ENCODE data around the gene NRIP3. TPM values are rescaled to one million over a fixed set of nuclear protein-coding genes. Genes with fewer than 3 reads are reported as not detected.

Gene NRIP3
- total and polyA plus RNA-seq, 2 of the 13 experiments (the other 11 are each of a cell fraction or from before 2014, with no cell fraction given), result 0.04 to 0.07 TPM

DNA sequence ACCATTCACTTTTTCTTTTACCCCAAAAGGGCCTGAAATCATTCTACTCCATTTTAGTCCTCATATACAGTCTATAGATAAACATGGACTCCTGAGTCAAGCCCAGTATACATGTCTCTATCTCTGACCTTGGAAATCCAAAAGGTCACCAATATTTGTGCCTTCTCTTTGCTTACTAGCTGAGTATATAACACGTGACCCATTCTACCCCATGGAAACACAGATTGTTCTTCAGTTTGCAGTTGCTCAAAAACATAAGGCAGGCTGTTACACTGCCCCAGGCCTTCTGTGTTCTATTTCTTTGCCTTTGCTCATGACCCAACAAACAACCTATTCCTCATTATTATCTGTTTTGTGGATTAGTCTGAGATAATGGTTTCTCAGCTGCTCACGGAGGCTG, 5.8 kb downstream of the NRIP3 start (continued):
- no peak for TF ChIP-seq ARHGAP35 (CRISPR knock-in tag; IDR thresholded peaks at IDR 0.05; ENCODE audit: borderline replicate concordance)
- TF ChIP-seq, protein P1, sequence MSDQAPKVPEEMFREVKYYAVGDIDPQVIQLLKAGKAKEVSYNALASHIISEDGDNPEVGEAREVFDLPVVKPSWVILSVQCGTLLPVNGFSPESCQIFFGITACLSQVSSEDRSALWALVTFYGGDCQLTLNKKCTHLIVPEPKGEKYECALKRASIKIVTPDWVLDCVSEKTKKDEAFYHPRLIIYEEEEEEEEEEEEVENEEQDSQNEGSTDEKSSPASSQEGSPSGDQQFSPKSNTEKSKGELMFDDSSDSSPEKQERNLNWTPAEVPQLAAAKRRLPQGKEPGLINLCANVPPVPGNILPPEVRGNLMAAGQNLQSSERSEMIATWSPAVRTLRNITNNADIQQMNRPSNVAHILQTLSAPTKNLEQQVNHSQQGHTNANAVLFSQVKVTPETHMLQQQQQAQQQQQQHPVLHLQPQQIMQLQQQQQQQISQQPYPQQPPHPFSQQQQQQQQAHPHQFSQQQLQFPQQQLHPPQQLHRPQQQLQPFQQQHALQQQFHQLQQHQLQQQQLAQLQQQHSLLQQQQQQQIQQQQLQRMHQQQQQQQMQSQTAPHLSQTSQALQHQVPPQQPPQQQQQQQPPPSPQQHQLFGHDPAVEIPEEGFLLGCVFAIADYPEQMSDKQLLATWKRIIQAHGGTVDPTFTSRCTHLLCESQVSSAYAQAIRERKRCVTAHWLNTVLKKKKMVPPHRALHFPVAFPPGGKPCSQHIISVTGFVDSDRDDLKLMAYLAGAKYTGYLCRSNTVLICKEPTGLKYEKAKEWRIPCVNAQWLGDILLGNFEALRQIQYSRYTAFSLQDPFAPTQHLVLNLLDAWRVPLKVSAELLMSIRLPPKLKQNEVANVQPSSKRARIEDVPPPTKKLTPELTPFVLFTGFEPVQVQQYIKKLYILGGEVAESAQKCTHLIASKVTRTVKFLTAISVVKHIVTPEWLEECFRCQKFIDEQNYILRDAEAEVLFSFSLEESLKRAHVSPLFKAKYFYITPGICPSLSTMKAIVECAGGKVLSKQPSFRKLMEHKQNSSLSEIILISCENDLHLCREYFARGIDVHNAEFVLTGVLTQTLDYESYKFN (CRISPR knock-in tag; conservative IDR thresholded peaks at IDR 0.05), result 0 out of 2 replicates have a peak, but pooled peaks have one; percentile 24
- no peak for TF ChIP-seq ELF3 (CRISPR knock-in tag; IDR thresholded peaks at IDR 0.05)
- no peak for TF ChIP-seq ZSCAN25 (CRISPR knock-in tag; IDR thresholded peaks at IDR 0.05)
- TF ChIP-seq RAD51 (IDR thresholded peaks at IDR 0.05; ENCODE audit: borderline replicate concordance), result peak; percentile 74; the same call in 1 of the 2 replicates
- 0 out of 2 replicates have a peak, but pooled peaks have one; percentile 16 for TF ChIP-seq BHLHE40 (IDR thresholded peaks at IDR 0.05; ENCODE audit: low read length)
- no peak for TF ChIP-seq NFIB (CRISPR knock-in tag; IDR thresholded peaks at IDR 0.05; ENCODE audit: borderline replicate concordance)
- TF ChIP-seq SAP130 (CRISPR knock-in tag; IDR thresholded peaks at IDR 0.05; ENCODE audit: low read depth), result 0 out of 2 replicates have a peak, but pooled peaks have one; percentile 12
- TF ChIP-seq POLR2AphosphoS5 (IDR thresholded peaks at IDR 0.05; ENCODE audit: low read depth, low read length), result no peak
- TF ChIP-seq MEIS1 (CRISPR knock-in tag; IDR thresholded peaks at IDR 0.05; ENCODE audit: borderline replicate concordance), result no peak
- peak; percentile 63; the same call in 1 of the 2 replicates for TF ChIP-seq ZMYM4 (CRISPR knock-in tag; IDR thresholded peaks at IDR 0.05)
- TF ChIP-seq ZNF274 (CRISPR knock-in tag; IDR thresholded peaks at IDR 0.05), result no peak
- TF ChIP-seq FOXA1 (IDR thresholded peaks at IDR 0.05), result no peak
- peak; percentile 13; the same call in 1 of the 2 replicates for TF ChIP-seq FOXA1 (CRISPR knock-in tag; IDR thresholded peaks at IDR 0.05)
- TF ChIP-seq ZC3H4 (CRISPR knock-in tag; IDR thresholded peaks at IDR 0.05; ENCODE audit: borderline replicate concordance), result no peak
- no peak for TF ChIP-seq ZKSCAN1 (IDR thresholded peaks at IDR 0.05; ENCODE audit: low read length)
- TF ChIP-seq ZNF598 (CRISPR knock-in tag; IDR thresholded peaks at IDR 0.05; ENCODE audit: borderline replicate concordance), result no peak
- no peak for TF ChIP-seq ZNF773 (CRISPR knock-in tag; IDR thresholded peaks at IDR 0.05; ENCODE audit: borderline replicate concordance)
- no peak for TF ChIP-seq SIN3B (IDR thresholded peaks at IDR 0.05; ENCODE audit: low read length)
- no peak for TF ChIP-seq PHB2 (IDR thresholded peaks at IDR 0.05; ENCODE audit: partially characterized antibody)
- TF ChIP-seq ZNF549 (CRISPR knock-in tag; IDR thresholded peaks at IDR 0.05), result no peak
- no peak for TF ChIP-seq SOX6 (IDR thresholded peaks at IDR 0.05)
- TF ChIP-seq SOX6 (CRISPR knock-in tag; IDR thresholded peaks at IDR 0.05), result no peak
- peak; percentile 88 for TF ChIP-seq ESRRA (CRISPR knock-in tag; IDR thresholded peaks at IDR 0.05; ENCODE audit: low read depth)
- TF ChIP-seq ZNF205 (CRISPR knock-in tag; IDR thresholded peaks at IDR 0.05), result no peak
- TF ChIP-seq NR2F2 (IDR thresholded peaks at IDR 0.05; ENCODE audit: borderline replicate concordance, low read depth), result 0 out of 2 replicates have a peak, but pooled peaks have one; percentile 19
- TF ChIP-seq, protein P2, sequence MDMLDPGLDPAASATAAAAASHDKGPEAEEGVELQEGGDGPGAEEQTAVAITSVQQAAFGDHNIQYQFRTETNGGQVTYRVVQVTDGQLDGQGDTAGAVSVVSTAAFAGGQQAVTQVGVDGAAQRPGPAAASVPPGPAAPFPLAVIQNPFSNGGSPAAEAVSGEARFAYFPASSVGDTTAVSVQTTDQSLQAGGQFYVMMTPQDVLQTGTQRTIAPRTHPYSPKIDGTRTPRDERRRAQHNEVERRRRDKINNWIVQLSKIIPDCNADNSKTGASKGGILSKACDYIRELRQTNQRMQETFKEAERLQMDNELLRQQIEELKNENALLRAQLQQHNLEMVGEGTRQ (IDR thresholded peaks at IDR 0.05; ENCODE audit: low read depth, low read length), result peak; percentile 64
- TF ChIP-seq, protein P2 (CRISPR knock-in tag; IDR thresholded peaks at IDR 0.05; ENCODE audit: borderline replicate concordance), result peak; percentile 56; the same call in 1 of the 2 replicates
- TF ChIP-seq, protein P3, sequence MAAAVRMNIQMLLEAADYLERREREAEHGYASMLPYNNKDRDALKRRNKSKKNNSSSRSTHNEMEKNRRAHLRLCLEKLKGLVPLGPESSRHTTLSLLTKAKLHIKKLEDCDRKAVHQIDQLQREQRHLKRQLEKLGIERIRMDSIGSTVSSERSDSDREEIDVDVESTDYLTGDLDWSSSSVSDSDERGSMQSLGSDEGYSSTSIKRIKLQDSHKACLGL (CRISPR knock-in tag; IDR thresholded peaks at IDR 0.05), result no peak
